NCI-H1436 treated with DMSO at 0.1 percent for 48 hours (cell line): ENCODE results near the gene LRRC8D.

Source experiments
- DNase-seq: peaks from one replicate; lab custom pipeline; 2025; lab: John Stamatoyannopoulos, UW

LRRC8D gene

GRCh38 chr1:89896105-89896942 is 75.5 kb downstream of the LRRC8D start:
- no peak for DNase-seq

GRCh38 chr1:89897347-89898133 is 76.7 kb downstream of the LRRC8D start:
- DNase-seq: no peak

DNA sequence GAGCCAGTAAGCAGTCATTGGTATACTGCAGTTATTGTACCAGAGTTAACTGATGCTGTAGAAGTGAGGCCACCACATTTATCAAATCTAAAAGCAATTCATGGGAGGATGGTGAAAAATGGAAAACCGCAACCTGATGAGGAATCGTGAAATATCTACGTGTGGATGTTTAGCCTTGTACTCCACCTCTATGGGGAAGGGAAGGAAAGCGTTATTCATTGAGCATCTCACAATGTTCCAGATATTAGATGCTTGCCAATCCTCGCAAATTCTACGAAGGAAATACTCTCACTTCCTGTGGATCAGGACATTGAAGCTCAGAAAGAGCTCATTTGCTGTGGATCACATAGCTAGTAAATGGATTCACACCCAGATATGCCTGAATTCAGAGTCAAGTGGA is 77.3 kb downstream of the LRRC8D start:
- no peak for DNase-seq

GRCh38 chr1:89898695-89899470 is 78.1 kb downstream of the LRRC8D start:
- DNase-seq: no peak

- no peak for DNase-seq
Observed at GRCh38 chr1:89900323-89900722, 79.5 kb downstream of the LRRC8D start.

DNA sequence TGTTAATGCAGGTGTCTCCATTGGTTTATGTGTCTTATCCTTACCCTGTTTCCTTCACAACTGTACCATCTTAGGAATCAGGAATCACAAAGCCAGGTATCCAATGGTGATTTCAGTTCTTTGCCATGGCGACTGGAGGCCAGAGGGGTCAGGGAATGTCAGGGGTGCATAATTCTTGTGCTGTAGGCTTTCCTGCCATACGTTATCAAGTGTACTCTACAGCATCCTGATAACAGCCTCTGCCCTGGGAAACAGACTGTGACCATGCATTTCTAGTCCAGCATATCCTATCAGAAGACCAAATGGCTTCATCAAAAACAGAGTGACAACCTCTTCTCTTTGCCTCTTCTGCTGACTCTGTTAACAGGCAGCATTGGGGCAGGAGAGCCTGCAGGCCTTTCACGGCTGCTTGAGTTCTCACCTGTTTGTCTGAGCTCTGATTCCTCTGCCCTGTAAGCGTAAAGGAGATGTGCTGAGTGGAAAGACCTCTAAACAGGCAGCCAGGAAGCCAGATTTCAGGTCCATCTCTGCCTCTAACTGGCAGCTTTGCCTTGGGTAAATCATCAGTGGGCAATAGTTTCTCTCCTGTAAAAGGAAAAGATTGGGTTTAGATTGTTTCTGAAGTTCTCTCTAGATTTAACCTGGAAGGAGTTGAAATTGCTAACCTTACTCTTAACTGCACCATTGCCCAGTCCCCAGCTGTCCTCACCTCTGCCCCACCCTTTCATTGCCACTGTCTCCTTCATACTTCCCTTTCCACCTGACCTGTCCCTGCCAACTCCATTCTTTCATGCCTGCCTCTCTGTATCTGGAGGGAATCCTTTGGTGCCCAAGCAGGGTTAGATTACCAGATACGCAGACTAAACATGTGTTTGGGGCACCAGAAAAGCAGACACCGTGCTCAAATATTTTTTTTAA is 80.2 kb downstream of the LRRC8D start:
- DNase-seq: no peak

- no peak for DNase-seq
Observed at GRCh38 chr1:89901957-89902669, 81.3 kb downstream of the LRRC8D start.

DNA sequence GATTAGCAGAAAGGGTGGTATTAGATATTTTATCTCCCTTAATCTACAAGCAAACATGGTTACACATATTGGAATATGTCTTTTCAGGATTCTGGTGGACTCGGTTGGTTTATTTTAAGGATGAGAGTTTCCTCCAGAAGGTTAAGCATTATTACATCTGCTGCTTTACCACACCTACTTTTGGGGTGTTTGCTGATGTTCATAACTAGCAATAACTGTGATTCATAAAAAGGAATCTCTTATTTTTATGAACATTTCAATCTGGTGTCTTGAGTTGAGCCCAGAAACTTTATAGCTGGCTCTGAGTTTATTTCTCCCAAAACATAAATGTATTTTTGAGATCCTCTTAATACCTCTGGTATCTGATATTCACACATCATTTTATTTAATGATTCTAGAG is 82.7 kb downstream of the LRRC8D start:
- no peak for DNase-seq

- DNase-seq: no peak
Observed at GRCh38 chr1:89904219-89904980, 83.6 kb downstream of the LRRC8D start.

- no peak for DNase-seq
Observed at GRCh38 chr1:89905395-89906058, 84.7 kb downstream of the LRRC8D start.

DNA sequence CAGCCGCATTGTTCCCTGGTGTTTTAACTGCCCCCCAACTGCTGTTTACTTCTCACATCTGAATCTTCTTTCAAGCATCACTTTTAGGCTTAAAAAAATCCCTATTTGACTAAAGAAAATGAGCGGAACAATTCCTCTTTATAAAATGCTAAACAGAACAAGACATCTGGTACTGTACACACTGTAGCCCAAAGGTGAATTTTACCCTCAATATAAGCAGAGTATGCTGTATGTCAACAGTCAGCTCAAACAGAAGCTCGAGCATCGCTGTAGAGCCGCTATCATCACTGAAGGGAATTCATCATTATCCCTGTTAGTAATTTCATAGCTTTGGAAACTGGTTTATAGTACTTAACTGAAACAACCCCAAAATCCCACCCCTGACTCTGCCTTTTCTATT is 85.3 kb downstream of the LRRC8D start:
- no peak for DNase-seq

GRCh38 chr1:89907727-89908212 is 86.9 kb downstream of the LRRC8D start:
- no peak for DNase-seq

DNA sequence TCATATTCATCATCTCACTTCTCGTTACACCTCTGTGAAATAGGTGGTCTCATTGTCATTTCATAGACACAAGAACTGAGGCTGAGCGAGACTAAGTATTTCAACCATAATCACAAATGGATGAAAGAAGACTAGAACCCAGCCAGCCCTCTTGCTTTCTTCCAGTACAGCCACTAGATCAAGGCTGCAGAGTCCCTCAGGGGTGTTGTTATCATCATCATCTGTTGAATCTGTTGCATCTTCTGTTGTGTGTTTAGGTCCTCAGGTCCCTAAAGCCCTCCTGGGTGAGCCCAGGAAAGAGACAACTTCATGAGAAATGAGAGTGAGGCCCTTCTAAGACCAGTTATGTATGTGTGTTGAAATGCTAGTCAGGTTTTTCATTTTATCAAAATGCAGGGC is 87.4 kb downstream of the LRRC8D start:
- no peak for DNase-seq

- DNase-seq: no peak
Observed at GRCh38 chr1:89908672-89909436, 88.0 kb downstream of the LRRC8D start.

- no peak for DNase-seq
Observed at GRCh38 chr1:89910268-89910667, 89.4 kb downstream of the LRRC8D start.

DNA sequence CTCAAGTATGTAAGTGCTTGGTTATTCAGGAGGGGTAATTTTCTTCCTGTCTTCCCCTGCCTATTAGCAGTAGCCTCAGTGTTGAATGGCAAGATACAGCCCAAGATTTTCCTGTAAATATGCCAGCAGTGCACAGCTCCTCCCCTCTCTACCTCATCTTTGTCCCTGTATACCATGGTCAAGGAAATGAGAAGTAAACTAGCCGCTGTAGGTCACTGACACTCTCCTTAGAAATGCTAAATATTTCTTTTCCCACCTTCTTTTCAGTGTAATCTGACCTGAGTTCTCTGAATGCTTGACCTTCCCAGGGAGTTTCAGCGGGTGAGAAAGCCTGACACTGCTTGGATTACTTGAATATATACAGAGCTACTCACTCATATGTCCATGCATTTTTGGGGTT is 89.9 kb downstream of the LRRC8D start:
- DNase-seq: no peak

DNA sequence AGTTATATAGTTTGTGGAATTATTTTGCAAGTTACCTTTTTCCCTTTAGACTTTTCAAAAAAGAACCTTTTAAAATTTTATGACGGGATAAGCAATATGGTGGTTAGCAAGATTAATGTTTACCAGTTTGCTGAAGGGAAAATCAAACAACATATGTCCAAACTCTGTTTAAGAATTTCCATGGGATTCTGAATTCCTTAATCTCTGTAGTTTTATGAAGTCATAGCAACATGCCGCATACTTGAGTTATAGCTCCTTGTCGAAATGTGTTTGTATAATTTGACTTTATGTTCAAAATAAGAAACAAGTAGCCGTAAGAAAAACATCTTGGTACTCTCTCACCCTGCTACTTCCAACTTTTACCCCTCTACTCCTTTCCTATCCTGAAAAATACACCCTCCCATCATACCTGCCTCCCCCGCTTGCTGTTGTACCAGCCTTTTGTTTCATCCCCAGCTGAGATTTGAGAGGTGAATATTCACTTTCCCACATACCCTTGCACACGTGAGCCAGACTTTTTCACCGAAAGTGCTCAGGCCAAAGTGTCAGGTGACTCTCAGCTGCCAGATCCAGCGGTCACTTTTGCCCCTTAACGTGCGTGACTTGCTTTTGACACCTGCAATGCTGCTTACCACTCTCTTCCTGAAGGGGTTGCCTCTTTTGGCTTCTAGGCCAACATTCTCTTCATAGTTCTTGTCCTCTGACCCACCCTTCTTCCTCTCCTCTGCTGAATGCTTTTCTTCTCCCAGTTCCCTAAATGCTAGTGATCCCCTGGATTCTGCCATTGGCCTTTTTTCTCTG is 90.6 kb downstream of the LRRC8D start:
- no peak for DNase-seq

DNA sequence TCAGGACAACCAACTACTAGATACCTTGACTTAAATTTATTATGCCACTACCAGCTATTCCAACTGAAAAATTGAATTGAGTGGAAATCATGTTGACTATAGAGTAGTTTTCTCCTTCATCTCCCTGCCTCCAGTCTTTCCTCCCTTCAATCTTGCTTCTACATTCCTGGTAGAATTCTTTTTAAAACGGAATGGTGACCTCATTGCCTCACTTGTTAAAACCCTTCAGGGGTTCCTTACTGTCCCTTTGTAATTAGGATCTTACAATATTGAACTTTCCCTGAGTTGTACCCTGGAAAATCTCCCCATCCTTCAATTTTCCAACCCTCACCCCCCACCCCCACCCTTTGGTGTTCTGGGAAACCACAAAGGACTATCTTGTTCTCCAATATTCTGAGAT is 91.2 kb downstream of the LRRC8D start:
- no peak for DNase-seq
